Breast epithelium (tissue), 3 donors: ENCODE results near the gene CMPK2.

Experiments
- CTCF ChIP-seq, 3 donors: fragments of 450-650 bp; IDR thresholded peaks; one replicate each; pipeline ENCODE4 v1.5.1; 2016 to 2017; ENCODE audit warnings: antibody characterized with exemption in 3 of 3, mild to moderate bottlenecking in 3 of 3, moderate library complexity in 3 of 3
- POLR2A ChIP-seq: fragments of 450-650 bp; IDR thresholded peaks from one replicate; pipeline ENCODE4 v1.6.1; 2016; ENCODE audit warnings: antibody characterized with exemption, mild to moderate bottlenecking, moderate library complexity

GRCh38 chr2:6832596-6833299 lies 33.0 kb downstream of the CMPK2 start:
- TF ChIP-seq CTCF (IDR thresholded peaks at IDR 0.05): no peak
- no peak for TF ChIP-seq POLR2A
